Omental fat pad (tissue), 4 donors: ENCODE measurements around the gene TEX2. TPM values are rescaled to one million over a fixed set of nuclear protein-coding genes. Genes with fewer than 3 reads are reported as not detected.
A peak's percentile ranks its signal among the peaks of the same experiment; 100 is the strongest.
"Not testable (repeated sequence)": the region's sequence is repeated elsewhere in the genome, so short reads cannot be mapped to it uniquely, and the experiment has no call there.

ENCODE experiments used
- ATAC-seq: fragments of 150-250 bp; one replicate; pipeline ENCODE4 v1.9.1; 2016; ENCODE audit warnings: mild to moderate bottlenecking, moderate library complexity; ENCODE audit not compliant: low FRiP score
- DNase-seq: peaks from one replicate; pipeline ENCODE4 v3.0.0-alpha.2; 2019; ENCODE audit warnings: low spot score
- CTCF ChIP-seq, 3 donors: fragments of 450-650 bp; IDR thresholded peaks; one replicate each; pipeline ENCODE4 v1.5.1; 2016 to 2017; ENCODE audit warnings: antibody characterized with exemption in 3 of 3, mild to moderate bottlenecking in 3 of 3, moderate library complexity in 2 of 3
- total RNA-seq, 4 donors: library from RNA; depleted of rRNA; stranded (reverse); fragments of >200 nt; gene quantifications; one replicate each; pipeline ENCODE4 v1.1.0, GENCODE V29; 2016

The TEX2 gene
- total RNA-seq, 4 donors from 2014 or later, result 34.8 to 113 (median 85.2) TPM

GRCh38 chr17:64176556-64176955, 86.5 kb downstream of the TEX2 start:
- no peak for ATAC-seq
- no peak for TF ChIP-seq CTCF (IDR thresholded peaks at IDR 0.05)
- DNase-seq, result no peak

GRCh38 chr17:64174686-64175456, 88.2 kb downstream of the TEX2 start:
- ATAC-seq, result peak; percentile 62
- no peak for DNase-seq

GRCh38 chr17:64173646-64174045, 89.4 kb downstream of the TEX2 start:
- no peak for TF ChIP-seq CTCF (IDR thresholded peaks at IDR 0.05)
- ATAC-seq, result no peak
- DNase-seq, result no peak

More at GRCh38 chr17:64174686-64175456, 88.2 kb downstream of the TEX2 start:
- TF ChIP-seq CTCF (IDR thresholded peaks at IDR 0.05), result no peak

- ATAC-seq (no peak), DNase-seq (no peak)
- no peak for TF ChIP-seq CTCF (IDR thresholded peaks at IDR 0.05)
These were observed 90.5 kb downstream of the TEX2 start for GRCh38 chr17:64172510-64172909.

GRCh38 chr17:64171041-64171440, 92.0 kb downstream of the TEX2 start:
- no peak for ATAC-seq

GRCh38 chr17:64170286-64170685, 92.8 kb downstream of the TEX2 start:
- TF ChIP-seq CTCF (IDR thresholded peaks at IDR 0.05), result no peak
- ATAC-seq, result no peak

More at GRCh38 chr17:64171041-64171440, 92.0 kb downstream of the TEX2 start:
- TF ChIP-seq CTCF (IDR thresholded peaks at IDR 0.05), result no peak
- no peak for DNase-seq

GRCh38 chr17:64167666-64168065, 95.4 kb downstream of the TEX2 start:
- ATAC-seq, result not testable (repeated sequence)

More at GRCh38 chr17:64170286-64170685, 92.8 kb downstream of the TEX2 start:
- no peak for DNase-seq

More at GRCh38 chr17:64167666-64168065, 95.4 kb downstream of the TEX2 start:
- not testable (repeated sequence) for DNase-seq
